ENCODE results near the gene PNPLA3.

The PNPLA3 gene

DNA sequence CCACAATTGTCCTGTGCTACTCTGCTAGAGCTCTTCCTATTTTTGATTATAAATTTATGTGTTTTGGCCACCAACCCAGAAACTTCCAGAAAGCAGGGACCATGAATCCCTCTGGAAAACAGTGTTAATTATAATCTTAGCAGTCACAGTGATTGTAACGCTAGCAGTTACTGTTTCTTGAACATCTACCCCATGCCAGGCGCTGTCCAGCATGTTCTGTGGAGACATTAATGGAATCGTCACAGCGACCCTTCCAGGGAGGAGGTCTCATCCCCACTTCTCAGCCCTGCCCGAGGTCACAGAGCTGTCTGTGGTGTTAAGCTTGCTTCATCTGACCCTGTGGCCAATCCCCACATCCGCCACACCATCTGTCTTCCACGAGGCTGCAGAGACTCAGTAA is 17.9 kb upstream of the PNPLA3 start:
- no peak for DNase-seq (ENCODE audit: low read depth, low spot score)
- in situ Hi-C loops (cut with HindIII; ENCODE audit: low sequenced_read_pairs), result no loop called here

GRCh38 chr22:43909708-43910107 is 13.9 kb upstream of the PNPLA3 start:
- TF ChIP-seq, protein P1, sequence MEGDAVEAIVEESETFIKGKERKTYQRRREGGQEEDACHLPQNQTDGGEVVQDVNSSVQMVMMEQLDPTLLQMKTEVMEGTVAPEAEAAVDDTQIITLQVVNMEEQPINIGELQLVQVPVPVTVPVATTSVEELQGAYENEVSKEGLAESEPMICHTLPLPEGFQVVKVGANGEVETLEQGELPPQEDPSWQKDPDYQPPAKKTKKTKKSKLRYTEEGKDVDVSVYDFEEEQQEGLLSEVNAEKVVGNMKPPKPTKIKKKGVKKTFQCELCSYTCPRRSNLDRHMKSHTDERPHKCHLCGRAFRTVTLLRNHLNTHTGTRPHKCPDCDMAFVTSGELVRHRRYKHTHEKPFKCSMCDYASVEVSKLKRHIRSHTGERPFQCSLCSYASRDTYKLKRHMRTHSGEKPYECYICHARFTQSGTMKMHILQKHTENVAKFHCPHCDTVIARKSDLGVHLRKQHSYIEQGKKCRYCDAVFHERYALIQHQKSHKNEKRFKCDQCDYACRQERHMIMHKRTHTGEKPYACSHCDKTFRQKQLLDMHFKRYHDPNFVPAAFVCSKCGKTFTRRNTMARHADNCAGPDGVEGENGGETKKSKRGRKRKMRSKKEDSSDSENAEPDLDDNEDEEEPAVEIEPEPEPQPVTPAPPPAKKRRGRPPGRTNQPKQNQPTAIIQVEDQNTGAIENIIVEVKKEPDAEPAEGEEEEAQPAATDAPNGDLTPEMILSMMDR (IDR thresholded peaks at IDR 0.05; ENCODE audit: low read depth, low read length), result no peak
- H3K4me3 ChIP-seq (ENCODE audit: low read depth, low read length), result no peak overlapping the region
- in situ Hi-C loops (cut with HindIII; ENCODE audit: low sequenced_read_pairs), result no loop called here
- DNase-seq (ENCODE audit: low read depth, low spot score), result no peak

More for the DNA sequence above, 17.9 kb upstream of the PNPLA3 start:
- TF ChIP-seq, protein P1 (IDR thresholded peaks at IDR 0.05; ENCODE audit: low read depth, low read length), result no peak
- no peak overlapping the region for H3K4me3 ChIP-seq (ENCODE audit: low read depth, low read length)

GRCh38 chr22:43910178-43910695 is 13.4 kb upstream of the PNPLA3 start:
- DNase-seq (ENCODE audit: low read depth, low spot score), result no peak
- no peak overlapping the region for H3K4me3 ChIP-seq (ENCODE audit: low read depth, low read length)
- in situ Hi-C loops (cut with HindIII; ENCODE audit: low sequenced_read_pairs), result no loop called here
- TF ChIP-seq, protein P1 (IDR thresholded peaks at IDR 0.05; ENCODE audit: low read depth, low read length), result no peak

DNA sequence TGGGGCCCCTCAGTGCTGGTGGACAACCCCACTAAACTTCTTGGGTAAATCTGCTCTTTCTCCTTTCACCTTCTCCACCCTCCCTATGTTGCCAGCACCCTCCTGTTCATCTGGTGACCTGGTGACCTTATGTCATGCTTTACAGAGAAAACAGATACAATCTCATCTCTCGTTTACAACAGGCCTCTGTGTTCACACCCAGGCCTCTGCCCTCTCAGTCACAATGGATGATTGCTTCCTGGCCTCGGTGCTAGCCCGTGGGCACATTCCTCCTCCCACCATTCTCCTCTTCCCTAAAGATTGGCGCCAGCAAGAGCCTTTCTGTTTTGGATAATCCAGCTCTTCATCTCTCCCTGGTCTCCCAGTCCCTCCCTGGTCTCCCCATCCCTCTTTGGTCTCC is 12.3 kb upstream of the PNPLA3 start:
- no peak overlapping the region for H3K4me3 ChIP-seq (ENCODE audit: low read depth, low read length)
- in situ Hi-C loops (cut with HindIII; ENCODE audit: low sequenced_read_pairs), result no loop called here
- no peak for DNase-seq (ENCODE audit: low read depth, low spot score)
- TF ChIP-seq, protein P1 (IDR thresholded peaks at IDR 0.05; ENCODE audit: low read depth, low read length), result no peak

GRCh38 chr22:43917521-43917920 is 6.1 kb upstream of the PNPLA3 start:
- TF ChIP-seq, protein P1 (IDR thresholded peaks at IDR 0.05; ENCODE audit: low read depth, low read length), result no peak
- H3K4me3 ChIP-seq (ENCODE audit: low read depth, low read length), result no peak overlapping the region
- in situ Hi-C loops (cut with HindIII; ENCODE audit: low sequenced_read_pairs), result no loop called here
- no peak for DNase-seq (ENCODE audit: low read depth, low spot score)

GRCh38 chr22:43919106-43919973 is 4.3 kb upstream of the PNPLA3 start:
- in situ Hi-C loops (cut with HindIII; ENCODE audit: low sequenced_read_pairs), result no loop called here
- TF ChIP-seq, protein P1 (IDR thresholded peaks at IDR 0.05; ENCODE audit: low read depth, low read length), result no peak
- DNase-seq (ENCODE audit: low read depth, low spot score), result peak; percentile 28
- H3K4me3 ChIP-seq (ENCODE audit: low read depth, low read length), result no peak overlapping the region
